ENCODE results near the gene KIAA0586. TPM values are rescaled to one million over a fixed set of nuclear protein-coding genes. Genes with fewer than 3 reads are reported as not detected.

KIAA0586 gene
- total RNA-seq, 1 experiment from 2014 or later = 20.9 TPM

DNA sequence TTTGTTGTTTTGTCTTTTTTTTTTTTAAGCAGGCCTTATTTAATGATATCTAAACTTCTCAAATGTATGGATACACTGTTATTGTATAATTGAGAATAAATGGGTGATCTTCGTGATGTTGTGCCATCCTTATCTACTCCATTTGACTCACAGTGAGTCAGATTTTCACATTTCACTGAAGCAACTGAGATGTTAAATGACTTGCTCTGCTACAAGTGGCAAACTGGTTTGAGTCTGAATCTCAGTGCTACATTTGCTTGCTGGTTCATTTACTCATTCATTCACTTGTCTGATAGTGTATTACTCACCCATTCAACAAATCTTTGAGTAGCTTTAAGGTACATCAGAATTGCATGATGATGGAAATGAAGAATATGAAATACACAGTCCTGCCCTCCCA lies 2.6 kb downstream of the KIAA0586 start:
- H3K9me3 Mint-ChIP-seq = no peaks in the 10 kb centered on the region
- Histone ChIP-seq H2BK20ac (ENCODE audit: low read depth, low read length, poor library complexity, severe bottlenecking) (no peak overlapping the region), H2BK15ac (ENCODE audit: low read depth, low read length) (no peak overlapping the region), H3K4me1 (ENCODE audit: insufficient read depth, low read length) (no peaks in the 10 kb centered on the region), H2BK12ac (ENCODE audit: insufficient read length, low read depth, low read length) (no peak overlapping the region), H3K27ac (ENCODE audit: insufficient read length, low read depth, low read length) (no peak overlapping the region), H2AFZ (ENCODE audit: low read length) (no peak overlapping the region), H3K79me2 (ENCODE audit: insufficient read depth, low read length) (peaks cover 2% of the 10 kb centered on the region; the same call in 1 of the 2 replicates), H4K8ac (replicated peaks; ENCODE audit: insufficient read length, low read depth, low read length) (no peak overlapping the region), H2BK120ac (ENCODE audit: low read depth, low read length, poor library complexity, severe bottlenecking) (no peak overlapping the region), H2BK5ac (ENCODE audit: insufficient read length, low read length) (no peak overlapping the region), H4K91ac (ENCODE audit: insufficient read length, low read depth, low read length) (no peak overlapping the region), H3K27me3 (ENCODE audit: insufficient read depth, low read length) (no peaks in the 10 kb centered on the region), H3K79me1 (ENCODE audit: insufficient read depth, low read depth, low read length, poor library complexity, severe bottlenecking) (no peaks in the 10 kb centered on the region), H2AK5ac (ENCODE audit: insufficient read length, low read length) (no peak overlapping the region), H3K23me2 (ENCODE audit: insufficient read length, low read depth, low read length, poor library complexity, severe bottlenecking) (peaks cover 5% of the 10 kb centered on the region), H3T11ph (ENCODE audit: low read length) (no peak overlapping the region), H3K4ac (ENCODE audit: low read depth, low read length) (no peak overlapping the region), H3K23ac (ENCODE audit: insufficient read length, low read depth, low read length) (no peak overlapping the region), H4K20me1 (ENCODE audit: control insufficient read depth, insufficient read depth, insufficient read length) (no peaks in the 10 kb centered on the region), H3K56ac (ENCODE audit: insufficient read length, low read depth, low read length) (no peak overlapping the region), H3K18ac (ENCODE audit: insufficient read length, low read depth, low read length) (no peak overlapping the region), H3K9me3 (ENCODE audit: control insufficient read depth, low read depth, low read length) (no peaks in the 10 kb centered on the region), H3K4me2 (ENCODE audit: insufficient read depth, insufficient read length, low read length) (no peak overlapping the region), H3K14ac (ENCODE audit: insufficient read depth, low read length) (no peak overlapping the region), H3K9ac (ENCODE audit: extremely low read depth, insufficient read length, low read length) (no peak overlapping the region), H4K5ac (ENCODE audit: insufficient read length, low read depth, low read length) (no peak overlapping the region)
- no peak overlapping the region for H3K4me3 Mint-ChIP-seq
- WGBS (ENCODE audit: extremely low coverage, insufficient read length, low lambda C conversion rate) = no CpG with 5 or more reads among the region's 1 CpG
- peaks cover 4 to 26% (median 25%) of the 10 kb centered on the region in 3 experiments; a peak in 5 of 7 replicates for H3K36me3 Mint-ChIP-seq (ENCODE audit: insufficient read depth in 1 of 3, low read depth in 3 of 3)
- TF ChIP-seq, protein P1, sequence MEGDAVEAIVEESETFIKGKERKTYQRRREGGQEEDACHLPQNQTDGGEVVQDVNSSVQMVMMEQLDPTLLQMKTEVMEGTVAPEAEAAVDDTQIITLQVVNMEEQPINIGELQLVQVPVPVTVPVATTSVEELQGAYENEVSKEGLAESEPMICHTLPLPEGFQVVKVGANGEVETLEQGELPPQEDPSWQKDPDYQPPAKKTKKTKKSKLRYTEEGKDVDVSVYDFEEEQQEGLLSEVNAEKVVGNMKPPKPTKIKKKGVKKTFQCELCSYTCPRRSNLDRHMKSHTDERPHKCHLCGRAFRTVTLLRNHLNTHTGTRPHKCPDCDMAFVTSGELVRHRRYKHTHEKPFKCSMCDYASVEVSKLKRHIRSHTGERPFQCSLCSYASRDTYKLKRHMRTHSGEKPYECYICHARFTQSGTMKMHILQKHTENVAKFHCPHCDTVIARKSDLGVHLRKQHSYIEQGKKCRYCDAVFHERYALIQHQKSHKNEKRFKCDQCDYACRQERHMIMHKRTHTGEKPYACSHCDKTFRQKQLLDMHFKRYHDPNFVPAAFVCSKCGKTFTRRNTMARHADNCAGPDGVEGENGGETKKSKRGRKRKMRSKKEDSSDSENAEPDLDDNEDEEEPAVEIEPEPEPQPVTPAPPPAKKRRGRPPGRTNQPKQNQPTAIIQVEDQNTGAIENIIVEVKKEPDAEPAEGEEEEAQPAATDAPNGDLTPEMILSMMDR (conservative IDR thresholded peaks at IDR 0.05) = no peak
- H3K27ac Mint-ChIP-seq = no peak overlapping the region
- no peak for DNase-seq
- peaks cover 11 to 16% of the 10 kb centered on the region in 2 experiments for H3K4me1 Mint-ChIP-seq
- no peaks in the 10 kb centered on the region for H3K27me3 Mint-ChIP-seq (ENCODE audit: low read depth)
